DMS53 treated with DMSO at 0.1 percent for 48 hours (cell line): ENCODE results near the gene TIMM17B.
"Not testable (repeated sequence)": the region's sequence is repeated elsewhere in the genome, so short reads cannot be mapped to it uniquely, and the experiment has no call there.

Experiments
- DNase-seq: peaks from one replicate; lab custom pipeline; 2025; ENCODE audit not compliant: unreplicated experiment; lab: John Stamatoyannopoulos, UW

The TIMM17B gene

DNA sequence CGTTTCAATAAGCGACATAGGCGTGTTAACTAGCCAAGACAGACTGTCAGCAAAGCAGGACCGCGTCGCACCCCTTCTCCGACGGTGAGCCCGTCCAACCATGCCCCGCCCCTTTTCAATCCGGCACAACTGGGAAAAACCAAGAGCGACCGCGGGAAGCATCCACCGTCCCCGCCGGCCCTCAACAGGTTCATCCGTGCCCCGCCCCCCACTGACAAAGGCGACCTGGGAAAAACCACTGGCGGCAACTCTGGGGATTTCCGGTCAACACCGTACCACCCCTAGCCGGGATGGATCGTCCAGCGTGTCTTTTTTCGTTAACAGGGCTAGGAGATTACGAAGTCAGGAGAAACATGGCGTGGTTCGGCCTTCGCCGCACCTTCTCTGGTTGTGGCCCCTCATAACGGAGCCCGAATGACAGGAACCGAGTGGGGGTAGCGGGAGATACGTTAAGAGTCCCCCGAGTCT, 377 bp downstream of the TIMM17B start:
- peak; percentile 73 for DNase-seq

DNA sequence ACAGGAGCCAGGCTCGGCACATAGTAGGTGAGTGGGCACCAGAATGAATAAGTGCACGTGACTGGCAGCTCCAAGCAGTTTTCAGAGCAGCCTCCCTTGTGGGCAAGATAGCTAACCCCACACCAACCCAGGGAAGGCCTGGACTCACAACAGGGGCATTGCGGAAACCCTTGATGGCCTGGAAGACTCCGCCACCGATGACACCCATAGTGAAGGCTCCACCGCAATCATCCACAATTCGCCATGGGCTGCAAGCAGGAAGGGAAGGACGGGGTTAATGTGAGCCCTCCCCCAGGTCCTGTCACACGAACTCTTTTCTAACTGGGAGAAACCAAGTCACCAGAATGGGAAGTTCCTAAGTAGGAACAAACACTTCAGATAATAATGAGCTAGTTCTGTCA, 957 bp downstream of the TIMM17B start:
- no peak for DNase-seq

DNA sequence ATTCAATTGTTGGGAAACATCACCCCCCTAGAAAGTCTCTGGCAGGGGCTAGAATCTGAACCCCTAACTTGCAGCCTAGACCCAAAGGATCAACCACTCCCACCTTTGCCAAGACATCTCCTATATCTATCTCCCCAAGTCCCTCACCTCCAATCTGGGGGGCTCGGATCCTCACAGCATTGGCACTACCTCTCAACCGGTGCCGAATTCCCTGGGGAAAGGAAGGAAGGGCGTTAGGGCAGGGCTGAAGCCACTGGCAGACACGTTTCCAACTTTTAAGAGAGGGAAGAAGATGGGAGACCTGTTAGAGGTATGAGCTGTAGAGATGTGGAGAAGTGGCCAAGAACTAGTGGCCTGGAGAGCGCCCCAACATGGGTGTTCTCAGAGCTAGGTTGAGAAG, 2.7 kb downstream of the TIMM17B start:
- DNase-seq = no peak

DNA sequence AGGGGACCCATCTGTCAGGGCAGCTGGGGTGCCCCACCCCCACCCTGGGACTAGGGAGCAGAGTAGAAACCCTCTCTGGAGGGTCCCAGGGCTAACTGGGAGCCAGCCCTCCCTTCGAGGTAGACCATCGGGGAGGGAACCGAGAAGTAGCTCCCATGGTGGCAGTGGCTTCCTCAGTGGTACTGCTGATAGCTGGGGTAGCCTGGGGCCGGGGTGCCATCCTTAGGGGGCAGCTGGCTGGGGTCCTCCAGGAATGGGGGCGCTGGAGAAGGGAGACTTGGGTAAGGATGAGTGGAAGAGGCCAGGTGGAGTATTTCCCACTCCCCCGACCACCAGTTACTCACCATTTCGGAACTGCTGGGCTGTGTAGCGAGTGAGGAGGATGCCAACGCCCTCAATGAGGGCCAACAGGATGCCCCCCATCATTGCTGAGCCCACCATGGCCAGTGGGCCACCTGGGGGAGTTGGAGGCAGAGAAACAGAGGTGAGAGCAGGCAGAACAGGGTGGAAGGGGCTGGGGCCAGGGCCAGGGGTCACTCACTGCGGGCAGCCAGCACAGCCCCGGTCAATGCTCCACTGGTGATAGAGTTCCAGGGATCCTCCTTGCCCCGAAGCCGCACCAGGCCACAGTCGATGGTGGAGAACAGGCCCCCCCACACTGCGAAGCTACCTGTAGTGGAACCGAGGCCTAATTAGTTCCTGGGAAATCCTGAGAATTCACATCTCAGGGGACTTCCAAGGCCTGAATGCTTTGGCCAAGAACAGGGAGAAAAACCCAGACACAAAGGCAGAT, 3.8 kb downstream of the TIMM17B start:
- no peak for DNase-seq

DNA sequence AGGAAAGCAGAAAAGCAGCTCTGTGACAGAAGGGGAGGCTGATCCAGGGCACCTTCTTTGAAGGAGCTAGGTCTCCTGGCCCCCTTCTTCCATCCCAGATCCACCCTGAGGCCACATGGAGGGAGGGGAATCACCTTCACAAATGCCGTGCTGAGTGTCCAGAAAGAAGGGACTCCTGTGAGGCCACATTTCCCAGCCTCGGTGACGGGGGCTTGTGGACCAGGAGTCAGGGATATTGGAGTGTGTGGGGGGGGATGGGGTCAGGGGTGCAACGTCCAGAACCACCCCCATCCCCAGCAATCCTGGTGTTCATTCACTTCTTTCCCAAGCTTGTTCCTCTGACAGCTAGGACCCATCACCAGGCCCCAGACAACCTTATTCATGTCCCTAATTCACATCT, 4.7 kb downstream of the TIMM17B start:
- DNase-seq = no peak

DNA sequence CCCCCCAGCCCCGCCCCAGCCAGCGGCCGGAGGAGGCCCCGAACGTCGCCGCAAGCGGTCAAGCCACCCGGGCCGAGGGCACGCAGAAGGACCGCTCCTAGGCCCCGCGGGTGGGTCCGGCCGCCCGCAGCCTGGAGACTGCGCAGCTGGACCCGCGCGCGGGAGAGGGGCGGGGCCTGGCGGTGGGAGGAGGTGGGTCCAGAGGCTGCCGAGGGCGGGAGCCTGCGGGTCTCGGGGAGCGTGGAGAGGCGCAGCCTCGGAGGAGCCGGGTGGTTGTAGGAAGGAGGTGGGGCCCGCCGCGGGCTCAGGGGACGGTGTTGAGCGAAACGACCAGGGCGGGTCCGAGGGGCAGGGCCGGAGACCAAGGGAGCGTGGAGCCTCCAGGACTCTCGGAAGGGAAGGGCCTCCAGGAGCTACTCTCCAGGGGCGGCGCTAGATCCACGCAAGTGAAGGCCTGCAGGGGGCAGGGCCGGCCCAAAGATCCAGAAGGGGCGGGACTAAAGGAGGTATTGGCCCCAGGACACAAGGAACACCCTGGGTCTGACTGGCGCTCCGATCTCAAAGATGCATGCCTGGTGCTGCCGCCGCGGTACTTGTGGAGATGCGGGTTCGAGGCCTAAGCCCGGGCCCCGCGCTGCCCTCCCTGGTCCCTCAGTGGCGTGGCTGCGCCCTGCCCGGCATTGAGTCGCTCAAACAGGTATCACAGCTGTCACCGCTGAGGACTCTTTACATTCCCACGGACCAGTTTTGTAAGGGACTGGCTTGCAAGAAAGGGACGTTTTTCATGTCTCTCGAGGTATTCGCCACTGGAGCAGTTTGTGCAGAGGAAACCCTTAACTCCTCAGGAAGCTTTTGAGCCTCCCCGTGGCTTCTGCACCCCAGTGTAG, 5.9 kb downstream of the TIMM17B start:
- peak; percentile 80 for DNase-seq

DNA sequence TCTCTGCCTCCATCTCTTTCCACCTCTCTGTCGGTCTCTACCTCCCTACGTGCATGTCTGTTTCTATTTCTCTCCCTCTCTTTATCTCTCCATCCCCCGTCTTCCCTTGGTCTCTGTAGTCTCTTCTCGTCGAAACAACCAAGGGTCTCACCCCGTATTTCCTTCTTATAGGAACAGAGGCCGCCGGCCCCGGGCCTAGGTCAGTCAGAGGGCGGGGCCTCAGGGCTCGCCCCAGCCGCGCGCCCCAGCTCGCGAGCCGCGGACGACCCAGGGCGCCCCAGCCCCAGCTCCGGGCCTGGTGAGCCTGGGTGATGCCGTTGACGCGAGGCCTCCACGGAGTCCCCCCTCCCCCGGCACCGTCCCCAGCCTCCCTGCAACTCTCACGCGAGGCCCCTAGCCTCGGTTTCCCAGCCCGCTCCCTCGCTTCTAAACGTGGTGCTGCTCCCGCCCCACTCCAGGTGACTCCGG, 6.6 kb downstream of the TIMM17B start:
- DNase-seq = no peak

DNA sequence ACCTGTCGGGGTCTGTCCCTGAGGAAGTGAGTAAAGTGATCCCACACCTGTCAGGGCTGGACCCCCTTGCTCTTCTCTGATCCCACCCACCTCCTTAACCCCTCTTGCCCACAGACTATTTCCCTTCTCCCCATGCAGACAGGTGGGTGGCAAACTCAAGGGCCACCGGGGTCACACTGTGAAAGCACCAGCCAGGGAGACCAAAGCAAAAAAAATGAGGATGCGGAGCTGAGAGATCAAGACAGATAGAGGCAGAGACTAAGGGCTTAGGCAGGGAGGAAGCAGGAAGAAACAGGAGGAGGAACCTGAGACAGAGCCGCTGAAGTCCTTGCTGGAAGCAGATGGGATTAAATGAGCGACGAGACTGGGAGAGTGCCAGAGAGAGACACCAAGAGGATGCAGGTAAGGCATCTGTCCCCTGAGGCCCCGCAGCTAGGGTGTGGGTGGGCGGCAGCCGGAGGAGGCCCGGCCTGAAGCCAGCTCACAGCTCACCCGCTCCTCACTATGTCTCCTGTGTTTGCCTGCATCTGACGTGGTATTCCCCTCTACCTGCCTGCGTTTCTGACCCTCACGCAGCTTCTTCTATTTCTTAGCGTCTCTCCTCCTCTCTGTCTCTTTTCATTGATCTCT, 7.2 kb downstream of the TIMM17B start:
- DNase-seq = no peak

DNA sequence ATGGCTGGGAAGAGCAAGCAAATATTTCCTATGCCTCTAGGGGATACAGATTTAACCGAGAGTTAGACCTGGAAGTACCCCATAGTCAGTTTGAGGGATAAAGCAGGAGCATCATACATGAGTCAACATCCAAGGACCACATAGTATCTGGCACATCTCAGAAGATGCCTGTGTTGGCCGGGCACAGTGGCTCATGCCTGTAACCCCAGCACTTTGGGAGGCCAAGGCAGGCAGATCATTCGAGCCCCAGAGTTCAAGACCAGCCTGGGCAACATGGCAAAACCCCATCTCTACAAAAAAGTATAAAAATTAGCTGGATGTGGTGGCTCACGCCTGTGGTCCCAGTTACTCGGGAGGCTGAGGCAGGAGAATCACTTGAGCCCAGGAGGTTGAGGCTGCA, 11.0 kb downstream of the TIMM17B start:
- DNase-seq = not testable (repeated sequence)

DNA sequence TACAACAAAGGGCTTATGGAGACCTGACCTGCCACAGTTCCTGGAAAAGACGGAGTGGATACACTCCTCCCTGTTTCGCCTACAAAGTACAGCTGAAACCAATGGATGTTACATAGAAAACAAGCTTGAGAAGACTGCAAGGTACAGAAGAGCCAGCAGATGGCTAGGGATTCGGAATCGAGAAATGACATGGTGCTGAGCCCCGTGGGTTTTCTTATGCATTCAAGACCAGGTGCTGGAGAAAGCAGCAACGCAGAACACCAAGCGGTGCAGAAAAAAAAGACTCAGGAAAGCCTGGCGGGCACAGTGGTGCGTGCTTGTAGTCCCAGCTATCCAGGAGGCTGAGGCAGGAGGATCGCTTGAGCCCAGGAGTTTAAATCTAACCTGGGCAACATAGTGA, 13.8 kb downstream of the TIMM17B start:
- DNase-seq = no peak

DNA sequence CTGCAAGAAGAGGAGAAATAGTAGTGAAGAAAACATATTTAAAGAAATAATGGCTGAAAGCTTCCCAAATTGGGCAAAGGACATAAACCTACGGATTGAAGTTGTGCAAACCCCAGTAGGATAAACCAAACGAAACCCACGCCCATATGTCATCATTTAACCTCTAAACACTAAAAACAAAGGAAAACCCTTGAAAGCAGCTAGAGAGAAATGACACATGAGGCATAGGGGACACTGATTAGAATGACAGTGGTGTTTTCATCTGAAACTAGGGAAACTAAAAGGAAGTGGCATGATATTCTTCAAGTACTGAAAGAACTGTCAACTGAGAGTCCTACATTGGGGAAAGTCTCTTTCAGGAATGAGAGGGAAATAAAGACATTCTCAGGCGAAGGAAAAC, 20.6 kb downstream of the TIMM17B start:
- DNase-seq = not testable (repeated sequence)

DNA sequence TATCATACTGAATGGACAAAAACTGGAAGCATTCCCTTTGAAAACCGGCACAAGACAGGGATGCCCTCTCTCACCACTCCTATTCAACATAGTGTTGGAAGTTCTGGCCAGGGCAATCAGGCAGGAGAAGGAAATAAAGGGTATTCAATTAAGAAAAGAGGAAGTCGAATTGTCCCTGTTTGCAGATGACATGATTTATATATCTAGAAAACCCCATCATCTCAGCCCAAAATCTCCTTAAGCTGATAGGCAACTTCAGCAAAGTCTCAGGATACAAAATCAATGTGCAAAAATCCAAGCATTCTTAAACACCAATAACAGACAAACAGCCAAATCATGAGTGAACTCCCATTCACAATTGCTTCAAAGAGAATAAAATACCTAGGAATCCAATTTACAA, 25.6 kb downstream of the TIMM17B start:
- DNase-seq = not testable (repeated sequence)

DNA sequence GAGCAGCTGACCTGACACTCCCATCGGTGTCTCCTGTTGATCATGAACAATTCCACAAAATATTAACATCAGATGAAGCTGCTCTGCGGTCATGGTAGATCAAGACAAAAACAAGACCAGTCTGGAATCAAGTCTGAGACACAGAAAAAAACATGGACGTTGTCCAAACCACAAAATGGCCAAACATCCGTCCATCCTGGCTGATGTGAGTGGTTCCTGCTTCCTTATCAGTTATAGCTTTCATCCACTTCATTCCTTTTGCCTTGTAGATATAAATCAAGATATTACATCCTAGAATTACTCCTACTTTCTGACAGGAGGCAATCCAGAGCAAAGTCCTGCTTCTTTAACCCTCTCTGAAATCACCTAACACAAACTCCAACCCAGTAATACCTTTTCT, 33.4 kb downstream of the TIMM17B start:
- DNase-seq = no peak

DNA sequence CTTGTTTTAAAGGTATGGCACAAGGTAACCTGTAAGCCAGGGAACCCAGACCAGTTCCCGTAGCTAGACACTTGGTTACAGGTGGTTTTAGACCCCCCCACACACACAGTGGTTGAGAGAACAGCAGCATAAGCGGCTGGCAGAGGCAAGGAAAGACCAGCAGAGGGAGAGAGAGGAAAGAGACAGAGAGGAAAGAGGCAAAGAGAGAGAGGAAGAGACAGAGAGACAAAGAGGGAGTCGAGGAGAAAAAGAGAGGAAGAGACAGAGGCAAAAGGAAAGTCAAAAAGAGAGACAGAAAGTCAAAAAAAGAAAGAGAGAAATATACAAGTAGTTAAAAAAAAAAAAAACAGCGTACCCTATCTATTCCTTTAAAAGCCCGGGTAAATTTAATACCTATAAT, 42.7 kb downstream of the TIMM17B start:
- no peak for DNase-seq

DNA sequence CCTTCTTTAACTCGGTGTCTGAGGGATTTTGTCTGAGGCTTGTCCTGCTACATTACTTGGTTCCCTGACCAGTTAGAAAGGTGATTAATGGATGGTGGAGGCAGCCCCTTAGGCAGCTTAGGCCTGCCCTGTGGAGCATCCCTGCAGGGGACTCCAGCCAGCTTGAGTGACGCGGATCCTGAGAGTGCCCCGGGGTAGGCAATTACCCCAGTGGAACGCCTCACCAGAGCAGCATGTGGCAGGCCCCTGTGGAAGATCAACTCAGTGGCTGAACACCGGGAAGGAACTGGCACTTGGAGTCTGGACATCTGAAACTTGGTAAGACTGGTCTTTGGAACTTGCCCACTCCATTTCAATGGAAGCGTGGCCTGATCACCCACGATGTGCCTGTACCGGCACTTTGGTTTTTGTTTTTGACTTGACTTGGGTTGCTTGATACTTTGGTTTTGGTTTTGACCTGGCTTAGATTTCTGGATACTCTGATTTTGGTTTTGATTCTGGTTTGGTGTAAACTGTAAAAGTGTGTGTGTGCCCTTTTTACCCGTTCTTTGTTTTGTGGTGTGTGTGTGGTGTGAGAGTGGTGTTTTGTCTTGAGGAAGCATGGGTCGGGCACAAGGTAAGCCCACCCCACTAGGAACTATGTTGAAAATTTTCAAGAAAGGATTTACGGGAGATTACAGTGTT, 43.3 kb downstream of the TIMM17B start:
- not testable (repeated sequence) for DNase-seq

DNA sequence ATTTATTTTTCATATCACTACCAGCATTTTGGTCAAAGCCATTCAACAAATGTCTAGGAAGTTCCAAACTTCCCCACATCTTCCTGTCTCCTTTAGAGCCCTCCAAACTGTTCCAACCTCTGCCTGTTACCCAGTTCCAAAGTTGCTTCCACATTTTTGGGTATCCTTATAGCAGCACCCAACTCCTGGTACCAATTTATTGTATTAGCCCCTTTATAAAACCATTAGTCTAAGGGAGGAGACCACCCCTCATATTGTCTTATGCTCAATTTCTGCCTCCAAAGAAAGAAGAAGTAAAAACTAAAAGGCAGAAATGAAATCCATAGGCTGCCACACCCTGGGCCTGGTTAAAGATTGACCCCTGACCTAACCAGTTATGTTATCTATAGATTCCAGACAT, 44.1 kb downstream of the TIMM17B start:
- not testable (repeated sequence) for DNase-seq

DNA sequence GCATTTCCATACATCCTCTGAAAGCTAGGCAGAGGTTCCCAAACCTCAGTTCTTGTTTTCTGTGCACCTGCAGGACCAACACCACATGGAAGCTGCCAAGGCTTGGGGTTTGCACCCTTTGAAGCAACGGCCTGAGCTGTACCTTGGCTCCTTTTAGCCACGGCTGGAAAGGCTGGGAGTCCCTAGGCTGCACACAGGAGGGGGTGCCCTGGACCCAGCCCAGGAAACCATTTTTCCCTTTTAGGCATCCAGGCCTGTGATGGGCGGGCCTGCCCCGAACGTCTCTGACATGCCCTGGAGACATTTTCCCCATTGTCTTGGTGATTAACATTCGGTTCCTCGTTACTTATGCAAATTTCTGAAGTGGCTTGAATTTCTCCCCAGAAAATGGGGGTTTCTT, 44.7 kb downstream of the TIMM17B start:
- no peak for DNase-seq

DNA sequence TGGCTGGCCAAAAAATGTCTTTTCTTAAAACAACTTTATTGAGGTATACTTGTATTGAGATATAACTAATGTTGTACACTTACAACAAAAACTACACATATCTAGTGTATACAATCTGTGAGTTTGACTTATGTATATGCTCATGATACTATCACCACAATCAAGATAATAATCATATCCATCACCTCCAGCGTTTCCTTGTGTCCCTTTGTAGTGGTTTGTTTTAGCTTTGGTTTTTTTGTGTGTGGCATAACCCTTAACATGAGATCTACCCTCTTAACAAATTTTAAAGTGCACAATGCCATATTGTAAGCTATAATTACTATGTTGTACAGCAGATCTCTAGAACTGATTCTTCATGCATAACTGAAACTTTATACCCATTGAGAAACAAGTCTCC, 48.7 kb downstream of the TIMM17B start:
- no peak for DNase-seq
